SK-N-SH treated with all-trans-retinoic acid at 6 μM for 48 hours (cell line): Measurements from ENCODE around the gene BICC1.

Experiments used
- ATAC-seq: fragments of 200-7000 bp; cut with Tn5 transposase; 3 replicates; pipeline ENCODE4 v1.9.1; 2020; ENCODE audit warnings: mild to moderate bottlenecking, moderate library complexity
- ARNTL ChIP-seq: fragments of 450-650 bp; formaldehyde crosslinking; IDR thresholded peaks from 2 replicates; pipeline ENCODE4 v1.5.0; 2020; ENCODE audit warnings: low read depth, mild to moderate bottlenecking, moderate library complexity, borderline replicate concordance
- BACH2 ChIP-seq: fragments of 250-450 bp; sonication (Bioruptor Pico); IDR thresholded peaks from 2 replicates; pipeline ENCODE4 v1.9.0; 2021; ENCODE audit warnings: mild to moderate bottlenecking, borderline replicate concordance
- CREB5 ChIP-seq: fragments of 250-450 bp; sonication (Bioruptor Pico); IDR thresholded peaks from 2 replicates; pipeline ENCODE4 v1.5.1; 2020; ENCODE audit warnings: low read depth, mild to moderate bottlenecking, moderate library complexity
- CSDC2 ChIP-seq: fragments of 250-450 bp; sonication (Bioruptor Pico); IDR thresholded peaks from 2 replicates; pipeline ENCODE4 v1.5.0; 2020; ENCODE audit warnings: mild to moderate bottlenecking, moderate library complexity
- ESRRG ChIP-seq: fragments of 250-450 bp; sonication (Bioruptor Pico); IDR thresholded peaks from 2 replicates; pipeline ENCODE4 v1.6.1; 2021; ENCODE audit warnings: mild to moderate bottlenecking
- GLIS3 ChIP-seq: fragments of 250-450 bp; sonication (Bioruptor Pico); IDR thresholded peaks from 2 replicates; pipeline ENCODE4 v1.5.0; 2020; ENCODE audit warnings: mild to moderate bottlenecking, moderate library complexity
- ISL1 ChIP-seq: fragments of 250-450 bp; sonication (Bioruptor Pico); IDR thresholded peaks from 2 replicates; pipeline ENCODE4 v2.1.2; 2022; ENCODE audit warnings: mild to moderate bottlenecking, moderate library complexity
- OSR1 ChIP-seq: fragments of 250-450 bp; sonication (Bioruptor Pico); IDR thresholded peaks from 2 replicates; pipeline ENCODE4 v1.8.0; 2022; ENCODE audit warnings: moderate library complexity, mild to moderate bottlenecking, inconsistent platforms
- PATZ1 ChIP-seq: fragments of 250-450 bp; sonication (Bioruptor Pico); IDR thresholded peaks from 2 replicates; pipeline ENCODE4 v1.8.0; 2020; ENCODE audit warnings: mild to moderate bottlenecking, moderate library complexity, borderline replicate concordance
- POU6F1 ChIP-seq: fragments of 250-450 bp; sonication (Bioruptor Pico); IDR thresholded peaks from 2 replicates; pipeline ENCODE4 v1.8.0; 2021; ENCODE audit warnings: low read depth, mild to moderate bottlenecking, moderate library complexity, borderline replicate concordance
- PPARA ChIP-seq: fragments of 250-450 bp; sonication (Bioruptor Pico); IDR thresholded peaks from 2 replicates; pipeline ENCODE4 v1.5.0; 2020; ENCODE audit warnings: mild to moderate bottlenecking, borderline replicate concordance
- RARB ChIP-seq: fragments of 250-450 bp; sonication (Bioruptor Pico); IDR thresholded peaks from 2 replicates; pipeline ENCODE4 v1.8.0; 2021; ENCODE audit warnings: mild to moderate bottlenecking, moderate library complexity
- SNAI2 ChIP-seq: fragments of 250-450 bp; sonication (Bioruptor Pico); IDR thresholded peaks from 2 replicates; pipeline ENCODE4 v1.5.0; 2020; ENCODE audit warnings: mild to moderate bottlenecking, moderate library complexity
- TCF4 ChIP-seq: fragments of 250-450 bp; sonication (Bioruptor Pico); IDR thresholded peaks from 2 replicates; pipeline ENCODE4 v1.8.0; 2021; ENCODE audit warnings: mild to moderate bottlenecking, moderate library complexity, borderline replicate concordance
- TOX ChIP-seq: fragments of 250-450 bp; sonication (Bioruptor Pico); IDR thresholded peaks from 2 replicates; pipeline ENCODE4 v1.8.0; 2021; ENCODE audit warnings: mild to moderate bottlenecking, moderate library complexity, borderline replicate concordance
- TSHZ2 ChIP-seq: fragments of 250-450 bp; sonication (Bioruptor Pico); IDR thresholded peaks from 2 replicates; pipeline ENCODE4 v1.5.0; 2020; ENCODE audit warnings: mild to moderate bottlenecking, moderate library complexity
- ZC3H10 ChIP-seq: fragments of 250-450 bp; sonication (Bioruptor Pico); IDR thresholded peaks from 2 replicates; pipeline ENCODE4 v1.5.1; 2021; ENCODE audit warnings: mild to moderate bottlenecking, moderate library complexity
- ZFP30 ChIP-seq: fragments of 450-650 bp; formaldehyde crosslinking; IDR thresholded peaks from 2 replicates; pipeline ENCODE4 v1.5.0; 2022; ENCODE audit warnings: mild to moderate bottlenecking, moderate library complexity
- ZNF565 ChIP-seq: fragments of 450-650 bp; formaldehyde crosslinking; conservative IDR thresholded peaks from 2 replicates; pipeline ENCODE4 v1.5.0; 2020; ENCODE audit warnings: low read depth, mild to moderate bottlenecking, moderate library complexity
- ZNF70 ChIP-seq: fragments of 450-650 bp; formaldehyde crosslinking; IDR thresholded peaks from 2 replicates; pipeline ENCODE4 v1.5.0; 2020; ENCODE audit warnings: mild to moderate bottlenecking, moderate library complexity
- ZNF8 ChIP-seq: fragments of 450-650 bp; formaldehyde crosslinking; IDR thresholded peaks from 2 replicates; pipeline ENCODE4 v1.5.0; 2020; ENCODE audit warnings: mild to moderate bottlenecking, moderate library complexity

The BICC1 gene

GRCh38 chr10:58767652-58768051 is 255.0 kb downstream of the BICC1 start:
- TF ChIP-seq GLIS3 (CRISPR knock-in tag): no peak
- no peak for TF ChIP-seq ZNF8 (CRISPR knock-in tag)
- no peak for TF ChIP-seq OSR1 (CRISPR knock-in tag)
- no peak for TF ChIP-seq POU6F1 (CRISPR knock-in tag)
- no peak for TF ChIP-seq ESRRG (CRISPR knock-in tag)
- TF ChIP-seq ZC3H10 (CRISPR knock-in tag): no peak
- no peak for TF ChIP-seq ZNF565 (CRISPR knock-in tag)
- ATAC-seq: no peak

GRCh38 chr10:58771863-58772262 is 259.2 kb downstream of the BICC1 start:
- ATAC-seq: no peak
- TF ChIP-seq ZNF8 (CRISPR knock-in tag) (no peak), POU6F1 (CRISPR knock-in tag) (no peak), PPARA (CRISPR knock-in tag) (no peak), ZFP30 (no peak)

GRCh38 chr10:58772758-58773157 is 260.1 kb downstream of the BICC1 start:
- TF ChIP-seq ZNF565 (CRISPR knock-in tag) (no peak), ISL1 (CRISPR knock-in tag) (no peak), POU6F1 (CRISPR knock-in tag) (no peak), ARNTL (no peak), ZFP30 (no peak), BACH2 (CRISPR knock-in tag) (no peak), OSR1 (CRISPR knock-in tag) (no peak), ZNF8 (CRISPR knock-in tag) (no peak), SNAI2 (no peak), ESRRG (CRISPR knock-in tag) (no peak), CSDC2 (CRISPR knock-in tag) (no peak), TOX (CRISPR knock-in tag) (no peak), PATZ1 (CRISPR knock-in tag) (no peak), ZNF70 (no peak), ZC3H10 (CRISPR knock-in tag) (no peak), CREB5 (CRISPR knock-in tag) (no peak), RARB (CRISPR knock-in tag) (no peak), TCF4 (CRISPR knock-in tag) (no peak), PPARA (CRISPR knock-in tag) (no peak)
- ATAC-seq: no peak

GRCh38 chr10:58773341-58773740 is 260.7 kb downstream of the BICC1 start:
- TF ChIP-seq TSHZ2 (CRISPR knock-in tag) (no peak), TOX (CRISPR knock-in tag) (no peak), TCF4 (CRISPR knock-in tag) (no peak), ZNF565 (CRISPR knock-in tag) (no peak)
- no peak for ATAC-seq
